Common myeloid progenitor, CD34-positive (primary cell): ENCODE data around the gene TARBP1.
A peak's percentile ranks its signal among the peaks of the same experiment; 100 is the strongest.

Experiments used
- CTCF ChIA-PET: fragments of 350-600 bp; sonication (Branson Sonifier 250); formaldehyde crosslinking; loops from one replicate; lab custom pipeline; 2021; ENCODE audit warnings: antibody characterized with exemption; lab: Charles Lee
- POLR2A ChIA-PET: fragments of 350-600 bp; sonication (Branson Sonifier 250); formaldehyde crosslinking; loops from one replicate; lab custom pipeline; 2021; ENCODE audit warnings: antibody characterized with exemption; lab: Charles Lee
- DNase-seq, 3 donors: peaks; one replicate each; pipeline versions ENCODE4 v3.0.0 to v3.0.0-alpha.2; 2013
- H3K27ac ChIP-seq, 2 experiments: 1 replicate in 1 of 2; 2 replicates in 1 of 2; pipeline ENCODE4 v1.7.0; 2013; ENCODE audit warnings: inconsistent platforms in 2 of 2, low read length in 2 of 2, mild to moderate bottlenecking in 2 of 2, low read depth in 1 of 2, moderate library complexity in 1 of 2; ENCODE audit not compliant: severe bottlenecking in 2 of 2, insufficient read depth in 1 of 2, poor library complexity in 1 of 2
- H3K27me3 ChIP-seq, 5 experiments: replicated peaks in 2 of 5; 1 replicate in 3 of 5; 2 replicates in 2 of 5; pipeline versions ENCODE4 v1.6.1 to v1.7.0; 2013; ENCODE audit warnings: low read length in 4 of 5, mild to moderate bottlenecking in 2 of 5, moderate library complexity in 2 of 5, inconsistent platforms in 1 of 5; ENCODE audit not compliant: insufficient read depth in 5 of 5, control insufficient read depth in 4 of 5
- H3K36me3 ChIP-seq, 4 experiments: 1 replicate in 2 of 4; 2 replicates in 2 of 4; pipeline versions ENCODE4 v1.6.1 to v1.7.0; 2013; ENCODE audit warnings: low read length in 3 of 4, control low read depth in 1 of 4, mild to moderate bottlenecking in 1 of 4; ENCODE audit not compliant: control insufficient read depth in 4 of 4, insufficient read depth in 4 of 4
- H3K4me1 ChIP-seq, 4 experiments: 1 replicate in 3 of 4; 2 replicates in 1 of 4; pipeline versions ENCODE4 v1.6.1 to v1.7.1; 2013; ENCODE audit warnings: low read length in 3 of 4, mild to moderate bottlenecking in 3 of 4, control low read depth in 1 of 4, inconsistent platforms in 1 of 4, moderate library complexity in 1 of 4; ENCODE audit not compliant: control insufficient read depth in 4 of 4, insufficient read depth in 4 of 4; ENCODE audit errors: control extremely low read depth in 1 of 4
- H3K4me3 ChIP-seq, 7 experiments: 1 replicate in 4 of 7; 2 replicates in 3 of 7; pipeline versions ENCODE4 v1.5.1 to v1.7.0; 2013; ENCODE audit warnings: mild to moderate bottlenecking in 7 of 7, low read length in 6 of 7, moderate library complexity in 6 of 7, inconsistent platforms in 2 of 7, low read depth in 2 of 7, control low read depth in 1 of 7; ENCODE audit not compliant: insufficient read depth in 4 of 7, control insufficient read depth in 1 of 7; ENCODE audit errors: extremely low read depth in 1 of 7
- H3K9me3 ChIP-seq, 5 experiments: 1 replicate in 4 of 5; 2 replicates in 1 of 5; pipeline versions ENCODE4 v1.6.1 to v1.7.1; 2013; ENCODE audit warnings: low read length in 4 of 5, mild to moderate bottlenecking in 2 of 5, inconsistent platforms in 1 of 5, low read depth in 1 of 5, moderate library complexity in 1 of 5; ENCODE audit not compliant: control insufficient read depth in 4 of 5, insufficient read depth in 2 of 5; ENCODE audit errors: control extremely low read depth in 1 of 5
- WGBS: methylation state at CpG from one replicate; pipeline ENCODE4 v1.1.5; 2013; ENCODE audit not compliant: insufficient coverage; 5-methylcytosine and 5-hydroxymethylcytosine counted together

Gene TARBP1

GRCh38 chr1:234481771-234482170 is 2.8 kb upstream of the TARBP1 start:
- DNase-seq: no peak
- CTCF ChIA-PET: interaction anchor here (1.0 kb wide), 1 partner anchor 39 kb away, joined by 3 read pairs; no protein-coding TSS in a partner anchor
- POLR2A ChIA-PET: no interaction called here

GRCh38 chr1:234479866-234480265 is 887 bp upstream of the TARBP1 start:
- POLR2A ChIA-PET: interaction anchor here (0.7 kb wide), 1 partner anchor 604 kb away, joined by 3 read pairs; no protein-coding TSS in a partner anchor

More at GRCh38 chr1:234481771-234482170, 2.8 kb upstream of the TARBP1 start:
- Histone ChIP-seq H3K4me1 (peaks cover 11 to 18% (median 15%) of the 10 kb centered on the region in 4 experiments), H3K4me3 (no peak overlapping the region), H3K27ac (no peak overlapping the region), H3K27me3 (no peaks in the 10 kb centered on the region), H3K9me3 (no peaks in the 10 kb centered on the region), H3K36me3 (no peaks in the 10 kb centered on the region)
- WGBS: 93% methylated on average over 5 of the region's 5 CpGs

GRCh38 chr1:234479310-234479559 is 256 bp upstream of the TARBP1 start:
- no peaks in the 10 kb centered on the region for H3K36me3 ChIP-seq
- 20% methylated on average over 5 of the region's 5 CpGs for WGBS
- peak overlapping the region in 1 of 2 experiments; percentile 57 for H3K27ac ChIP-seq
- no peak for DNase-seq
- H3K4me1 ChIP-seq: peaks cover 29 to 43% (median 40%) of the 10 kb centered on the region in 4 experiments
- H3K27me3 ChIP-seq: no peaks in the 10 kb centered on the region
- peak overlapping the region; percentile 63 to 87 (median 82) for H3K4me3 ChIP-seq
- no peaks in the 10 kb centered on the region for H3K9me3 ChIP-seq
- ChIA-PET POLR2A (interaction anchor here (0.7 kb wide), 1 partner anchor 605 kb away, joined by 3 read pairs; no protein-coding TSS in a partner anchor), CTCF (interaction anchor here (1.1 kb wide), 1 partner anchor 8 kb away, joined by 4 read pairs; no protein-coding TSS in a partner anchor)

More at GRCh38 chr1:234479866-234480265, 887 bp upstream of the TARBP1 start:
- CTCF ChIA-PET: no interaction called here
- no peaks in the 10 kb centered on the region for H3K36me3 ChIP-seq
- H3K27ac ChIP-seq: no peak overlapping the region
- no peaks in the 10 kb centered on the region for H3K9me3 ChIP-seq
- WGBS: 75% methylated on average over 1 of the region's 2 CpGs
- DNase-seq: no peak
- no peak overlapping the region for H3K4me3 ChIP-seq
- H3K4me1 ChIP-seq: peaks cover 23 to 37% (median 34%) of the 10 kb centered on the region in 4 experiments
- no peaks in the 10 kb centered on the region for H3K27me3 ChIP-seq

- H3K27me3 ChIP-seq: no peaks in the 10 kb centered on the region
- WGBS: under 1% methylated on average over 43 of the region's 43 CpGs
- peaks cover 39 to 54% (median 51%) of the 10 kb centered on the region in 4 experiments for H3K4me1 ChIP-seq
- H3K36me3 ChIP-seq: no peaks in the 10 kb centered on the region
- ChIA-PET POLR2A (interaction anchor here (1.1 kb wide), 1 partner anchor 9 kb away, joined by 4 read pairs; no protein-coding TSS in a partner anchor), CTCF (interaction anchor here (0.7 to 1.3 kb wide), 2 partner anchors 9 to 55 kb away, joined by 3 to 5 read pairs; no protein-coding TSS in a partner anchor)
- peak overlapping the region; percentile 30 to 76 for H3K27ac ChIP-seq
- H3K9me3 ChIP-seq: no peaks in the 10 kb centered on the region
- H3K4me3 ChIP-seq: peak overlapping the region; percentile 63 to 87 (median 82)
- peak; percentile 41 to 73 (median 60) for DNase-seq
Measured at GRCh38 chr1:234478152-234478480, 863 bp downstream of the TARBP1 start.

- ChIA-PET CTCF (interaction anchor here (0.7 to 1.3 kb wide), 3 partner anchors 10 to 616 kb away, joined by 3 to 5 read pairs (median 4); no protein-coding TSS in a partner anchor), POLR2A (interaction anchor here (0.6 to 1.1 kb wide), 2 partner anchors 9 to 976 kb away, joined by 3 to 4 read pairs; no protein-coding TSS in a partner anchor)
- no peaks in the 10 kb centered on the region for H3K27me3 ChIP-seq
- no peaks in the 10 kb centered on the region for H3K36me3 ChIP-seq
- H3K4me1 ChIP-seq: peaks cover 43 to 60% (median 56%) of the 10 kb centered on the region in 4 experiments
- 8% methylated on average over 10 of the region's 15 CpGs for WGBS
- peak overlapping the region; percentile 63 to 87 (median 82) for H3K4me3 ChIP-seq
- DNase-seq: no peak
- H3K9me3 ChIP-seq: no peaks in the 10 kb centered on the region
- peak overlapping the region; percentile 30 to 76 for H3K27ac ChIP-seq
Measured at GRCh38 chr1:234477386-234478151, 1.4 kb downstream of the TARBP1 start.

GRCh38 chr1:234476172-234476571 is 2.8 kb downstream of the TARBP1 start:
- Histone ChIP-seq H3K9me3 (no peaks in the 10 kb centered on the region), H3K27me3 (no peaks in the 10 kb centered on the region), H3K36me3 (peaks cover 0 to 6% (median 0%) of the 10 kb centered on the region in 4 experiments), H3K4me3 (peak overlapping the region in 6 of 7 experiments; percentile 5 to 85 (median 50)), H3K27ac (no peak overlapping the region), H3K4me1 (peaks cover 47 to 69% (median 61%) of the 10 kb centered on the region in 4 experiments)
- ChIA-PET POLR2A (no interaction called here), CTCF (interaction anchor here (1.0 kb wide), 1 partner anchor 78 kb away, joined by 3 read pairs; no protein-coding TSS in a partner anchor)
- DNase-seq: peak in 2 of 3 donors; percentile 60 to 74
- WGBS: 5% methylated on average over 4 of the region's 5 CpGs
